DOHH2 (cell line): ENCODE results near the gene RUNDC3A.

Experiments used
- CTCF ChIP-seq: fragments of 200-600 bp; sonication (generic); IDR thresholded peaks from one replicate; pipeline ENCODE4 v1.5.1; 2014; ENCODE audit warnings: antibody characterized with exemption, mild to moderate bottlenecking, low read depth, low read length; ENCODE audit not compliant: poor library complexity, severe bottlenecking
- EZH2phosphoT487 ChIP-seq: fragments of 200-600 bp; sonication (generic); IDR thresholded peaks from 2 replicates; pipeline ENCODE4 v1.6.1; 2017; ENCODE audit warnings: borderline replicate concordance, mild to moderate bottlenecking, antibody characterized with exemption, low read length, moderate library complexity, mixed read lengths

GRCh38 chr17:44282264-44282663 lies 26.1 kb upstream of the RUNDC3A start:
- TF ChIP-seq CTCF = no peak
- no peak for TF ChIP-seq EZH2phosphoT487
